ENCODE data around the gene NEXN.

NEXN gene

DNA sequence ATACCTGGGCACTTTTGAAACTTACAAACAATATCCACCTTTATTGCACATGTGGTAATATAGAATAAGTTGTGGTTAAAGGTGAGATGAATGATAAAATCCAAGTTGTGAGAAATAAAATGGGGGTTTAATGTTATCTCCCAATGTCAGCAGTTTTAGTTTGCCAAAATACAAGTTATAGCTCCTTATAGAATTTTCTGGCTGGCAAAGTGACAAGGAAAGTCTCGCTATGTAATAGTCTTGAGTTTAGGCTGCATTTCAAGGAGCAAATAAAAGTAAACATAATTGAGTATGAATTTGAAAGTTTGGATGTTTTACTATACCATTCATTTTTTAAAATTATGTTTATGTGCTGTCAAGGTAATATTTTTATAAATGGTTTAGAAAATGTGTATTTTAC lies 15.0 kb upstream of the NEXN start:
- TF ChIP-seq, protein P1, sequence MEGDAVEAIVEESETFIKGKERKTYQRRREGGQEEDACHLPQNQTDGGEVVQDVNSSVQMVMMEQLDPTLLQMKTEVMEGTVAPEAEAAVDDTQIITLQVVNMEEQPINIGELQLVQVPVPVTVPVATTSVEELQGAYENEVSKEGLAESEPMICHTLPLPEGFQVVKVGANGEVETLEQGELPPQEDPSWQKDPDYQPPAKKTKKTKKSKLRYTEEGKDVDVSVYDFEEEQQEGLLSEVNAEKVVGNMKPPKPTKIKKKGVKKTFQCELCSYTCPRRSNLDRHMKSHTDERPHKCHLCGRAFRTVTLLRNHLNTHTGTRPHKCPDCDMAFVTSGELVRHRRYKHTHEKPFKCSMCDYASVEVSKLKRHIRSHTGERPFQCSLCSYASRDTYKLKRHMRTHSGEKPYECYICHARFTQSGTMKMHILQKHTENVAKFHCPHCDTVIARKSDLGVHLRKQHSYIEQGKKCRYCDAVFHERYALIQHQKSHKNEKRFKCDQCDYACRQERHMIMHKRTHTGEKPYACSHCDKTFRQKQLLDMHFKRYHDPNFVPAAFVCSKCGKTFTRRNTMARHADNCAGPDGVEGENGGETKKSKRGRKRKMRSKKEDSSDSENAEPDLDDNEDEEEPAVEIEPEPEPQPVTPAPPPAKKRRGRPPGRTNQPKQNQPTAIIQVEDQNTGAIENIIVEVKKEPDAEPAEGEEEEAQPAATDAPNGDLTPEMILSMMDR (IDR thresholded peaks at IDR 0.05) = no peak
- Histone ChIP-seq H3K27ac (no peak overlapping the region), H3K9me3 (no peaks in the 10 kb centered on the region), H3K4me3 (no peak overlapping the region), H3K36me3 (peaks cover 0 to 9% (median 2%) of the 10 kb centered on the region in 3 donors), H3K4me1 (peaks cover 0 to 6% (median 0%) of the 10 kb centered on the region in 4 donors), H3K27me3 (no peaks in the 10 kb centered on the region)
- intact Hi-C loops (cut with DNase I; ENCODE audit: low total_unique reads) = no loop called here
- no peak for DNase-seq

- TF ChIP-seq, protein P1 (IDR thresholded peaks at IDR 0.05) = no peak
- no peaks in the 10 kb centered on the region for H3K27me3 ChIP-seq
- H3K36me3 ChIP-seq = peaks cover 0 to 6% (median 0%) of the 10 kb centered on the region in 3 donors
- H3K4me1 ChIP-seq = peaks cover 0 to 6% (median 0%) of the 10 kb centered on the region in 4 donors
- no peak overlapping the region for H3K4me3 ChIP-seq
- DNase-seq = no peak
- intact Hi-C loops (cut with DNase I; ENCODE audit: low total_unique reads) = no loop called here
- H3K9me3 ChIP-seq = no peaks in the 10 kb centered on the region
- no peak overlapping the region for H3K27ac ChIP-seq
Observed at GRCh38 chr1:77874804-77875445, 13.5 kb upstream of the NEXN start.

- TF ChIP-seq, protein P1 (IDR thresholded peaks at IDR 0.05) = no peak
- intact Hi-C loops (cut with DNase I; ENCODE audit: low total_unique reads) = no loop called here
- Histone ChIP-seq H3K4me3 (no peak overlapping the region), H3K4me1 (peaks cover 0 to 6% (median 0%) of the 10 kb centered on the region in 4 donors), H3K27me3 (no peaks in the 10 kb centered on the region), H3K9me3 (no peaks in the 10 kb centered on the region), H3K27ac (no peak overlapping the region), H3K36me3 (peaks cover 0 to 6% (median 0%) of the 10 kb centered on the region in 3 donors)
- DNase-seq = no peak
Observed at GRCh38 chr1:77876884-77877283, 11.5 kb upstream of the NEXN start.

DNA sequence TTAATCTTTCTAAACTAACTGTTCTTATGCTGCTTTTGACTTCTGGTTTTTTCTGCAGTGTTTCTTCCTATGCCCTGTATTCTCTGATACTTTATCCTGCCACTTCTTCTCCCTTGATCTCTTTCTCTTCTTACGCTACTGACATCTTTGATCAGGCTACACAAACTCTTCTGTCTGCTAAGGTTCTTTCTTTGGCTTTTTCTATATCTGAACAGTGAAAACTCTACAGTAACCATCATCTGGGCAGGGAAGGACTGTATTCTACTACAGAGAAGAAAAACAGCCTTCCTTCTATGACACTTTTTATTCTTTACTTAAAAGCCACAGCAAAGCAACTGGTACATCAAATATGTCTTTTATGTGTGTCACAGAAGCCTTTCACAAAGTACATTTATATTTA lies 7.4 kb upstream of the NEXN start:
- intact Hi-C loops (cut with DNase I; ENCODE audit: low total_unique reads) = loop anchor here (10.0 kb wide), 1 partner anchor 46 kb away; no protein-coding TSS in a partner anchor
- TF ChIP-seq, protein P1 (IDR thresholded peaks at IDR 0.05) = no peak
- DNase-seq = no peak
- Histone ChIP-seq H3K27ac (no peak overlapping the region), H3K4me1 (peaks cover 0 to 16% (median 0%) of the 10 kb centered on the region in 4 donors), H3K9me3 (no peaks in the 10 kb centered on the region), H3K36me3 (no peaks in the 10 kb centered on the region), H3K27me3 (no peaks in the 10 kb centered on the region), H3K4me3 (no peak overlapping the region)

DNA sequence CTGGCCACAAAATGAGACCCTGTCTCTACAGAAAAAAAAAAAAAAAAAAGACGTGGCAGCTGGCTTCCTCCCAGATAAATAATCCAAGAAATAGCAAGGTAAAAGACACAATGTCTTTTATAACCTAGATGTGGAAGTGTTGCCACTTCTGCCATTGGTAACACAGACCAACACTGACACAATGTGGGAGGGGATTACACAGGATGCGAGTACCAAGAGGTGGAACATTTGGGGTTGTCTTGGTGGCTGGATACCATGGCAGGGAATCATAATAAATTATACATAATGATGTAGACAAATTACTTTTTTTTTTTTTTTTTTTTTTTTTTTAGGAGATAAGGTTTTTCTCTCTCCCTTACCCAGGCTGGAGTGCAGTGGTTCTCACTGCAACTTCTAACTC lies 6.0 kb upstream of the NEXN start:
- Histone ChIP-seq H3K36me3 (no peaks in the 10 kb centered on the region), H3K4me1 (peaks cover 0 to 24% (median 5%) of the 10 kb centered on the region in 4 donors), H3K27me3 (no peaks in the 10 kb centered on the region), H3K27ac (no peak overlapping the region), H3K4me3 (no peak overlapping the region), H3K9me3 (no peaks in the 10 kb centered on the region)
- TF ChIP-seq, protein P1 (IDR thresholded peaks at IDR 0.05) = no peak
- no peak for DNase-seq
- intact Hi-C loops (cut with DNase I; ENCODE audit: low total_unique reads) = loop anchor here (10.0 kb wide), 1 partner anchor 48 kb away; no protein-coding TSS in a partner anchor
